Peyer's patch (tissue), 4 donors: ENCODE data around the gene ITGB5.

Experiments used
- POLR2A ChIP-seq, 2 donors: fragments of 450-650 bp; IDR thresholded peaks; one replicate each; pipeline ENCODE4 v1.5.1; 2017; ENCODE audit warnings: antibody characterized with exemption in 2 of 2, mild to moderate bottlenecking in 2 of 2, moderate library complexity in 2 of 2
- TF ChIP-seq, protein P1 (sequence below), 6 experiments: fragments of 450-650 bp in 4 of 6; fragments of 200-600 bp in 2 of 6; sonication (generic) in 1 of 6; IDR thresholded peaks; one replicate each; pipeline ENCODE4 v1.5.1; 2017 to 2019; ENCODE audit warnings: antibody characterized with exemption in 6 of 6, mild to moderate bottlenecking in 3 of 6, moderate library complexity in 1 of 6

GRCh38 chr3:124730129-124730940 lies 156.8 kb downstream of the ITGB5 start, which contains the start of gene UMPS:
- TF ChIP-seq POLR2A (IDR thresholded peaks at IDR 0.05): peak; percentile 66 to 75
- TF ChIP-seq, protein P1, sequence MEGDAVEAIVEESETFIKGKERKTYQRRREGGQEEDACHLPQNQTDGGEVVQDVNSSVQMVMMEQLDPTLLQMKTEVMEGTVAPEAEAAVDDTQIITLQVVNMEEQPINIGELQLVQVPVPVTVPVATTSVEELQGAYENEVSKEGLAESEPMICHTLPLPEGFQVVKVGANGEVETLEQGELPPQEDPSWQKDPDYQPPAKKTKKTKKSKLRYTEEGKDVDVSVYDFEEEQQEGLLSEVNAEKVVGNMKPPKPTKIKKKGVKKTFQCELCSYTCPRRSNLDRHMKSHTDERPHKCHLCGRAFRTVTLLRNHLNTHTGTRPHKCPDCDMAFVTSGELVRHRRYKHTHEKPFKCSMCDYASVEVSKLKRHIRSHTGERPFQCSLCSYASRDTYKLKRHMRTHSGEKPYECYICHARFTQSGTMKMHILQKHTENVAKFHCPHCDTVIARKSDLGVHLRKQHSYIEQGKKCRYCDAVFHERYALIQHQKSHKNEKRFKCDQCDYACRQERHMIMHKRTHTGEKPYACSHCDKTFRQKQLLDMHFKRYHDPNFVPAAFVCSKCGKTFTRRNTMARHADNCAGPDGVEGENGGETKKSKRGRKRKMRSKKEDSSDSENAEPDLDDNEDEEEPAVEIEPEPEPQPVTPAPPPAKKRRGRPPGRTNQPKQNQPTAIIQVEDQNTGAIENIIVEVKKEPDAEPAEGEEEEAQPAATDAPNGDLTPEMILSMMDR (IDR thresholded peaks at IDR 0.05): no peak
